ENCODE results near the gene PEDS1. TPM values are rescaled to one million over a fixed set of nuclear protein-coding genes. Genes with fewer than 3 reads are reported as not detected.
"Not testable (repeated sequence)": the region's sequence is repeated elsewhere in the genome, so short reads cannot be mapped to it uniquely, and the experiment has no call there.

PEDS1 gene
- total and polyA plus RNA-seq, 4 donors, result 4.8 to 19.3 (median 8.6) TPM

GRCh38 chr20:50165684-50166554 lies 12.4 kb upstream of the PEDS1 start (continued):
- peak; percentile 78 to 88 for TF ChIP-seq EGR1 (IDR thresholded peaks at IDR 0.05; ENCODE audit: low read depth in 2 of 2)
- peak; percentile 61 to 71 for TF ChIP-seq HNF4A (conservative IDR thresholded peaks at IDR 0.05)
- peak; percentile 82 to 92 for TF ChIP-seq RXRA (IDR thresholded peaks at IDR 0.05)
- TF ChIP-seq TAF1 (conservative IDR thresholded peaks at IDR 0.05), result peak; percentile 30
- TF ChIP-seq YY1 (IDR thresholded peaks at IDR 0.05), result peak; percentile 84
- TF ChIP-seq ATF3 (IDR thresholded peaks at IDR 0.05), result peak; percentile 87

GRCh38 chr20:50163570-50164317 lies 10.2 kb upstream of the PEDS1 start:
- Histone ChIP-seq H3K4me3 (ENCODE audit: low read depth in 1 of 3, low read length in 3 of 3) (no peak overlapping the region), H3K27me3 (ENCODE audit: control insufficient read depth in 4 of 4, insufficient read depth in 4 of 4, low read length in 3 of 4) (no peaks in the 10 kb centered on the region), H3K9ac (ENCODE audit: low read depth in 1 of 2, low read length in 2 of 2) (no peak overlapping the region), H3K4me1 (ENCODE audit: control insufficient read depth in 4 of 4, insufficient read depth in 4 of 4, low read length in 3 of 4) (peaks cover 0 to 11% (median 6%) of the 10 kb centered on the region in 4 donors), H3K36me3 (ENCODE audit: control insufficient read depth in 4 of 4, insufficient read depth in 3 of 4, low read depth in 1 of 4, low read length in 3 of 4) (no peaks in the 10 kb centered on the region), H3K9me3 (ENCODE audit: control insufficient read depth in 4 of 4, low read length in 3 of 4) (no peaks in the 10 kb centered on the region), H3K27ac (ENCODE audit: low read depth in 1 of 2, low read length in 2 of 2) (no peak overlapping the region)
- no peak for DNase-seq (ENCODE audit: low spot score)
- TF ChIP-seq HNF4A (conservative IDR thresholded peaks at IDR 0.05) (no peak), RXRA (IDR thresholded peaks at IDR 0.05) (no peak), YY1 (IDR thresholded peaks at IDR 0.05) (no peak), RAD21 (IDR thresholded peaks at IDR 0.05) (no peak), SP1 (IDR thresholded peaks at IDR 0.05) (no peak), NR2F2 (IDR thresholded peaks at IDR 0.05) (no peak), FOXA1 (IDR thresholded peaks at IDR 0.05) (no peak), MAX (IDR thresholded peaks at IDR 0.05) (no peak), ATF3 (IDR thresholded peaks at IDR 0.05) (no peak), JUND (IDR thresholded peaks at IDR 0.05) (no peak), CTCF (IDR thresholded peaks at IDR 0.05; ENCODE audit: low read depth, low read length, missing input control) (no peak), FOXA2 (IDR thresholded peaks at IDR 0.05) (no peak), REST (IDR thresholded peaks at IDR 0.05) (no peak), ZBTB33 (IDR thresholded peaks at IDR 0.05) (no peak), TAF1 (conservative IDR thresholded peaks at IDR 0.05) (no peak)
- 86% methylated on average over 9 of the region's 9 CpGs for WGBS

- not testable (repeated sequence) for H3K27ac ChIP-seq (ENCODE audit: low read depth in 1 of 2, low read length in 2 of 2); H3K36me3 ChIP-seq (ENCODE audit: control insufficient read depth in 4 of 4, insufficient read depth in 3 of 4, low read depth in 1 of 4, low read length in 3 of 4); DNase-seq (ENCODE audit: low spot score); H3K9me3 ChIP-seq (ENCODE audit: control insufficient read depth in 4 of 4, low read length in 3 of 4); H3K27me3 ChIP-seq (ENCODE audit: control insufficient read depth in 4 of 4, insufficient read depth in 4 of 4, low read length in 3 of 4); H3K4me3 ChIP-seq (ENCODE audit: low read depth in 1 of 3, low read length in 3 of 3); H3K9ac ChIP-seq (ENCODE audit: low read depth in 1 of 2, low read length in 2 of 2)
- WGBS, result 89% methylated on average over 7 of the region's 7 CpGs
- peaks cover 0 to 11% (median 6%) of the 10 kb centered on the region in 4 donors for H3K4me1 ChIP-seq (ENCODE audit: control insufficient read depth in 4 of 4, insufficient read depth in 4 of 4, low read length in 3 of 4)
Observed at GRCh38 chr20:50161494-50161893, 8.0 kb upstream of the PEDS1 start.
